ENCODE measurements around the gene SRF. TPM values are rescaled to one million over a fixed set of nuclear protein-coding genes. Genes with fewer than 3 reads are reported as not detected.

The SRF gene
- total and polyA plus RNA-seq, 2 donors (not counting 1 experiment from before 2014, with no cell fraction given): 16.0 to 32.3 TPM

DNA sequence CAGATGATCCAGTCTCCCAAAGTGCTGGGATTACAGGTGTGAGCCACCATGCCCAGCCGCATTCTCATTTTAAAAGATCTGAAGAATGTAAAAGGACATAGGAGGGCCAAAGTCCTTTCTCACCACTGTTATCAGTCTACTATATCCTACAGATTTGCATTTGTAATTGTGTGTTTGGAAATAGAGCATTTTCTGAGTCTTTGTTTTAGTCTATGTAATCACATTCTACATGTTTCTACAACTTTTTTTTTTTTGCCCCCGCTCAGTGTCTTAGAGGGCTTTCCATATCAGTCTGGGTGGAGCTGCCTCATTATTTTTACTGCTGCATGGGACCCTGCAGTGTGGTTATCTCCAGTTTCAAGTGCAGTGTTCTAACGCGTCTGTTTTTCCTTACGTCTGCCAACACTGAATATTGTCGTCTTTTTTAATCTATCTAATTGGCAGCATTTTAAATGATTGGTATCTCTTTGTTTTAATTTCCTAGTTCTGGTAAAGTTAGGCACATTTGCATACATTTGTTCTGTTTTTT is 18.8 kb downstream of the SRF start:
- no peaks in the 10 kb centered on the region for H4K20me1 ChIP-seq (ENCODE audit: control insufficient read depth, extremely low read depth, insufficient read depth, low read length)
- TF ChIP-seq, protein P1, sequence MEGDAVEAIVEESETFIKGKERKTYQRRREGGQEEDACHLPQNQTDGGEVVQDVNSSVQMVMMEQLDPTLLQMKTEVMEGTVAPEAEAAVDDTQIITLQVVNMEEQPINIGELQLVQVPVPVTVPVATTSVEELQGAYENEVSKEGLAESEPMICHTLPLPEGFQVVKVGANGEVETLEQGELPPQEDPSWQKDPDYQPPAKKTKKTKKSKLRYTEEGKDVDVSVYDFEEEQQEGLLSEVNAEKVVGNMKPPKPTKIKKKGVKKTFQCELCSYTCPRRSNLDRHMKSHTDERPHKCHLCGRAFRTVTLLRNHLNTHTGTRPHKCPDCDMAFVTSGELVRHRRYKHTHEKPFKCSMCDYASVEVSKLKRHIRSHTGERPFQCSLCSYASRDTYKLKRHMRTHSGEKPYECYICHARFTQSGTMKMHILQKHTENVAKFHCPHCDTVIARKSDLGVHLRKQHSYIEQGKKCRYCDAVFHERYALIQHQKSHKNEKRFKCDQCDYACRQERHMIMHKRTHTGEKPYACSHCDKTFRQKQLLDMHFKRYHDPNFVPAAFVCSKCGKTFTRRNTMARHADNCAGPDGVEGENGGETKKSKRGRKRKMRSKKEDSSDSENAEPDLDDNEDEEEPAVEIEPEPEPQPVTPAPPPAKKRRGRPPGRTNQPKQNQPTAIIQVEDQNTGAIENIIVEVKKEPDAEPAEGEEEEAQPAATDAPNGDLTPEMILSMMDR (conservative IDR thresholded peaks at IDR 0.05 in 1 of 2, IDR thresholded peaks at IDR 0.05 in 1 of 2; ENCODE audit: low read depth in 1 of 2, low read length in 2 of 2): no peak
- no peak for TF ChIP-seq EZH2 (IDR thresholded peaks at IDR 0.05; ENCODE audit: low read length, missing control alignments)
- no peak overlapping the region for H3K4me3 ChIP-seq (replicated peaks in 1 of 4; ENCODE audit: control extremely low read depth in 1 of 4, insufficient read depth in 1 of 4, low read depth in 3 of 4, low read length in 4 of 4)
- no peak for DNase-seq (ENCODE audit: low read depth in 2 of 2)
- H3K27me3 ChIP-seq (ENCODE audit: control insufficient read depth, insufficient read depth, low read length): no peaks in the 10 kb centered on the region
- H3K4me1 ChIP-seq (ENCODE audit: control insufficient read depth, extremely low read depth, insufficient read depth, low read length): no peaks in the 10 kb centered on the region
- no peak overlapping the region for H3K9ac ChIP-seq (ENCODE audit: insufficient read depth, low read length)
- H3K36me3 ChIP-seq (ENCODE audit: control insufficient read depth, insufficient read depth, low read length): peaks cover 21% of the 10 kb centered on the region
- H2AFZ ChIP-seq (ENCODE audit: low read length): no peak overlapping the region
- no peak overlapping the region for H3K27ac ChIP-seq (ENCODE audit: insufficient read depth, low read length)
- no peaks in the 10 kb centered on the region for H3K9me3 ChIP-seq (ENCODE audit: control insufficient read depth, insufficient read depth, low read depth, low read length)
- no peaks in the 10 kb centered on the region for H3K79me2 ChIP-seq (ENCODE audit: control insufficient read depth, insufficient read depth, low read length)
- no peak overlapping the region for H3K4me2 ChIP-seq (ENCODE audit: extremely low read depth, insufficient read depth, low read length)

DNA sequence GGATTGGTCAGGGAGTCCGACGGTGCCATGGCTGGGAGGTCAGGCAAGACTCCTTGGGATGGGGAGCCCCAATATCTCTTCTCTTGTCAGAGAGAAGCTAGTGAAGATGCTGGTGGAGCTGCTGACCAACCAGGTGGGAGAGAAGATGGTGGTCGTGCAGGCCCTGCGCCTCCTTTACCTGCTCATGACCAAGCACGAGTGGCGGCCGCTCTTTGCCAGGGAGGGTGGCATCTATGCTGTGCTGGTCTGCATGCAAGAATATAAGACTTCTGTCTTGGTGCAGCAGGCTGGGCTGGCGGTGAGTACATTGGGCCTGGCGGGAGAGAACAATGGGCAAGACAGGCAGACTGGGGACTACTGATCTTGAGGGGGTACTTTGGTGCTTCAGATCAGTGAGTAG is 21.8 kb downstream of the SRF start:
- H3K9me3 ChIP-seq (ENCODE audit: control insufficient read depth, insufficient read depth, low read depth, low read length): no peaks in the 10 kb centered on the region
- no peaks in the 10 kb centered on the region for H3K4me1 ChIP-seq (ENCODE audit: control insufficient read depth, extremely low read depth, insufficient read depth, low read length)
- H3K4me2 ChIP-seq (ENCODE audit: extremely low read depth, insufficient read depth, low read length): no peak overlapping the region
- no peaks in the 10 kb centered on the region for H4K20me1 ChIP-seq (ENCODE audit: control insufficient read depth, extremely low read depth, insufficient read depth, low read length)
- H2AFZ ChIP-seq (ENCODE audit: low read length): no peak overlapping the region
- H3K27ac ChIP-seq (ENCODE audit: insufficient read depth, low read length): no peak overlapping the region
- TF ChIP-seq EZH2 (IDR thresholded peaks at IDR 0.05; ENCODE audit: low read length, missing control alignments): no peak
- TF ChIP-seq, protein P1 (conservative IDR thresholded peaks at IDR 0.05 in 1 of 2, IDR thresholded peaks at IDR 0.05 in 1 of 2; ENCODE audit: low read depth in 1 of 2, low read length in 2 of 2): no peak
- H3K79me2 ChIP-seq (ENCODE audit: control insufficient read depth, insufficient read depth, low read length): no peaks in the 10 kb centered on the region
- H3K36me3 ChIP-seq (ENCODE audit: control insufficient read depth, insufficient read depth, low read length): peaks cover 18% of the 10 kb centered on the region
- no peaks in the 10 kb centered on the region for H3K27me3 ChIP-seq (ENCODE audit: control insufficient read depth, insufficient read depth, low read length)
- no peak for DNase-seq (ENCODE audit: low read depth in 2 of 2)
- no peak overlapping the region for H3K4me3 ChIP-seq (replicated peaks in 1 of 4; ENCODE audit: control extremely low read depth in 1 of 4, insufficient read depth in 1 of 4, low read depth in 3 of 4, low read length in 4 of 4)
- H3K9ac ChIP-seq (ENCODE audit: insufficient read depth, low read length): no peak overlapping the region

DNA sequence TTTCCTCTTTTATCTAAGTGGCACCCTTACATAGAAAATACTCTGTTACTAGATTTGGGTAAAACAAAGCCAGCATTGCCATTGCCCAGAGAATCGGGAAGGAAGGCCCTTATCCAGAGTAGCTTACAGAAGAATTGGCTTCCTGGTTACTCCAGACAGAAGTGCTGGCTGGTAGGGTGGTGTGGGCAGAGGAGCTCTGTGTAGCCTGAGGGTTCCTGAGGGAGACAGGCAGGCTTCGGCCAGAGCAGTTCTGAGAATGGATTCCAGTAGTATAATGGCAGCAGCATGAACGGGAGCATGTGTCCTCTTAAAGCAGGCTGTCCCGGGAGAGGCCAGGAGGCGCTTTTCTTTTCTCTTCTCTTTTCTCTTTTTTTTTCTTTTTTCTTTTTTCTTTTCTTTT is 22.9 kb downstream of the SRF start:
- no peaks in the 10 kb centered on the region for H3K79me2 ChIP-seq (ENCODE audit: control insufficient read depth, insufficient read depth, low read length)
- H3K4me2 ChIP-seq (ENCODE audit: extremely low read depth, insufficient read depth, low read length): no peak overlapping the region
- H3K36me3 ChIP-seq (ENCODE audit: control insufficient read depth, insufficient read depth, low read length): peaks cover 15% of the 10 kb centered on the region
- no peak overlapping the region for H3K9ac ChIP-seq (ENCODE audit: insufficient read depth, low read length)
- no peaks in the 10 kb centered on the region for H3K27me3 ChIP-seq (ENCODE audit: control insufficient read depth, insufficient read depth, low read length)
- no peak overlapping the region for H2AFZ ChIP-seq (ENCODE audit: low read length)
- H3K9me3 ChIP-seq (ENCODE audit: control insufficient read depth, insufficient read depth, low read depth, low read length): no peaks in the 10 kb centered on the region
- no peaks in the 10 kb centered on the region for H4K20me1 ChIP-seq (ENCODE audit: control insufficient read depth, extremely low read depth, insufficient read depth, low read length)
- DNase-seq (ENCODE audit: low read depth in 2 of 2): no peak
- H3K27ac ChIP-seq (ENCODE audit: insufficient read depth, low read length): no peak overlapping the region
- no peaks in the 10 kb centered on the region for H3K4me1 ChIP-seq (ENCODE audit: control insufficient read depth, extremely low read depth, insufficient read depth, low read length)
- TF ChIP-seq EZH2 (IDR thresholded peaks at IDR 0.05; ENCODE audit: low read length, missing control alignments): no peak
- TF ChIP-seq, protein P1 (conservative IDR thresholded peaks at IDR 0.05 in 1 of 2, IDR thresholded peaks at IDR 0.05 in 1 of 2; ENCODE audit: low read depth in 1 of 2, low read length in 2 of 2): no peak
- H3K4me3 ChIP-seq (replicated peaks in 1 of 4; ENCODE audit: control extremely low read depth in 1 of 4, insufficient read depth in 1 of 4, low read depth in 3 of 4, low read length in 4 of 4): no peak overlapping the region
